Mucosa of rectum (tissue), 2 donors: ENCODE measurements around the gene YY1.
A peak's percentile ranks its signal among the peaks of the same experiment; 100 is the strongest.
"Not testable (repeated sequence)": the region's sequence is repeated elsewhere in the genome, so short reads cannot be mapped to it uniquely, and the experiment has no call there.

ENCODE experiments used
- H3K27ac ChIP-seq, 2 donors: one replicate each; pipeline ENCODE4 v1.7.0; 2013; ENCODE audit warnings: inconsistent platforms in 2 of 2, low read depth in 2 of 2, low read length in 2 of 2
- H3K27me3 ChIP-seq, 2 donors: one replicate each; pipeline ENCODE4 v1.7.0; 2013; ENCODE audit warnings: low read length in 2 of 2; ENCODE audit not compliant: control insufficient read depth in 2 of 2, insufficient read depth in 2 of 2
- H3K36me3 ChIP-seq, 2 donors: one replicate each; pipeline ENCODE4 v1.7.0; 2013; ENCODE audit warnings: low read length in 2 of 2; ENCODE audit not compliant: control insufficient read depth in 2 of 2, insufficient read depth in 2 of 2
- H3K4me1 ChIP-seq, 2 donors: one replicate each; pipeline ENCODE4 v1.7.0; 2013; ENCODE audit warnings: low read length in 2 of 2, mild to moderate bottlenecking in 1 of 2; ENCODE audit not compliant: control insufficient read depth in 2 of 2, insufficient read depth in 2 of 2
- H3K4me3 ChIP-seq, 2 donors: one replicate each; pipeline ENCODE4 v1.7.0; 2013; ENCODE audit warnings: low read length in 2 of 2
- H3K9ac ChIP-seq, 2 donors: one replicate each; pipeline ENCODE4 v1.7.0; 2013; ENCODE audit warnings: low read length in 2 of 2, low read depth in 1 of 2, mild to moderate bottlenecking in 1 of 2
- H3K9me3 ChIP-seq, 2 donors: one replicate each; pipeline ENCODE4 v1.7.0; 2013; ENCODE audit warnings: low read length in 2 of 2; ENCODE audit not compliant: control insufficient read depth in 2 of 2
- donor health status: healthy.
- donor health status: Normal muscosa, but diverticular disease.

The YY1 gene

GRCh38 chr14:100202712-100203111 is 36.2 kb upstream of the YY1 start:
- H3K4me1 ChIP-seq, result peaks cover 0 to 2% of the 10 kb centered on the region in 2 donors
- no peak overlapping the region for H3K4me3 ChIP-seq
- H3K27ac ChIP-seq, result no peak overlapping the region
- H3K9ac ChIP-seq, result no peak overlapping the region
- no peaks in the 10 kb centered on the region for H3K9me3 ChIP-seq
- no peaks in the 10 kb centered on the region for H3K27me3 ChIP-seq
- H3K36me3 ChIP-seq, result no peaks in the 10 kb centered on the region

- Histone ChIP-seq H3K36me3 (no peaks in the 10 kb centered on the region), H3K27me3 (no peaks in the 10 kb centered on the region), H3K9ac (no peak overlapping the region), H3K9me3 (no peaks in the 10 kb centered on the region), H3K27ac (no peak overlapping the region), H3K4me1 (peaks cover 0 to 2% of the 10 kb centered on the region in 2 donors), H3K4me3 (no peak overlapping the region)
Observed at GRCh38 chr14:100203146-100203545, 35.8 kb upstream of the YY1 start.

- Histone ChIP-seq H3K36me3 (no peaks in the 10 kb centered on the region), H3K9ac (no peak overlapping the region), H3K4me1 (peaks cover 0 to 2% of the 10 kb centered on the region in 2 donors), H3K4me3 (no peak overlapping the region), H3K27ac (no peak overlapping the region), H3K27me3 (no peaks in the 10 kb centered on the region), H3K9me3 (no peaks in the 10 kb centered on the region)
Observed at GRCh38 chr14:100203962-100204834, 34.7 kb upstream of the YY1 start.

- not testable (repeated sequence) for H3K9ac ChIP-seq, H3K4me3 ChIP-seq, H3K9me3 ChIP-seq, H3K36me3 ChIP-seq, H3K27me3 ChIP-seq, H3K4me1 ChIP-seq, H3K27ac ChIP-seq
Observed at GRCh38 chr14:100204835-100205167, 34.1 kb upstream of the YY1 start.

- not testable (repeated sequence) for H3K9ac ChIP-seq, H3K27me3 ChIP-seq, H3K4me3 ChIP-seq, H3K36me3 ChIP-seq, H3K9me3 ChIP-seq, H3K4me1 ChIP-seq, H3K27ac ChIP-seq
Observed at GRCh38 chr14:100207588-100207987, 31.4 kb upstream of the YY1 start.

- H3K27me3 ChIP-seq, H3K27ac ChIP-seq, H3K4me3 ChIP-seq, H3K36me3 ChIP-seq, H3K4me1 ChIP-seq, H3K9ac ChIP-seq, H3K9me3 ChIP-seq: not testable (repeated sequence)
Observed at GRCh38 chr14:100208136-100208535, 30.8 kb upstream of the YY1 start.

- Histone ChIP-seq H3K9ac (no peak overlapping the region), H3K4me1 (peaks cover 9 to 12% of the 10 kb centered on the region in 2 donors), H3K27ac (no peak overlapping the region), H3K9me3 (no peaks in the 10 kb centered on the region), H3K27me3 (no peaks in the 10 kb centered on the region), H3K36me3 (no peaks in the 10 kb centered on the region), H3K4me3 (no peak overlapping the region)
Observed at GRCh38 chr14:100211366-100211765, 27.6 kb upstream of the YY1 start.

GRCh38 chr14:100211893-100212292 is 27.1 kb upstream of the YY1 start:
- no peaks in the 10 kb centered on the region for H3K36me3 ChIP-seq
- no peak overlapping the region for H3K9ac ChIP-seq
- no peaks in the 10 kb centered on the region for H3K9me3 ChIP-seq
- H3K4me3 ChIP-seq, result no peak overlapping the region
- H3K4me1 ChIP-seq, result peaks cover 9 to 12% of the 10 kb centered on the region in 2 donors
- no peak overlapping the region for H3K27ac ChIP-seq
- H3K27me3 ChIP-seq, result no peaks in the 10 kb centered on the region

- Histone ChIP-seq H3K4me1 (peaks cover 9 to 12% of the 10 kb centered on the region in 2 donors), H3K9ac (no peak overlapping the region)
Observed at GRCh38 chr14:100212476-100213333, 26.2 kb upstream of the YY1 start.

GRCh38 chr14:100213587-100213955 is 25.4 kb upstream of the YY1 start:
- Histone ChIP-seq H3K36me3 (no peaks in the 10 kb centered on the region), H3K27me3 (no peaks in the 10 kb centered on the region), H3K27ac (peak overlapping the region; percentile 98 to 99), H3K9ac (peak overlapping the region; percentile 88 to 98), H3K9me3 (no peaks in the 10 kb centered on the region), H3K4me3 (peak overlapping the region; percentile 79 to 87), H3K4me1 (peaks cover 9 to 12% of the 10 kb centered on the region in 2 donors)

More at GRCh38 chr14:100212476-100213333, 26.2 kb upstream of the YY1 start:
- no peaks in the 10 kb centered on the region for H3K36me3 ChIP-seq
- no peak overlapping the region for H3K4me3 ChIP-seq
- peak overlapping the region in 1 of 2 donors; percentile 99 for H3K27ac ChIP-seq
- H3K27me3 ChIP-seq, result no peaks in the 10 kb centered on the region
- H3K9me3 ChIP-seq, result no peaks in the 10 kb centered on the region
